Measurements from ENCODE around the gene LYZL4. TPM values are rescaled to one million over a fixed set of nuclear protein-coding genes. Genes with fewer than 3 reads are reported as not detected.

The LYZL4 gene
- total RNA-seq, 1 donor from 2014 or later = not detected

DNA sequence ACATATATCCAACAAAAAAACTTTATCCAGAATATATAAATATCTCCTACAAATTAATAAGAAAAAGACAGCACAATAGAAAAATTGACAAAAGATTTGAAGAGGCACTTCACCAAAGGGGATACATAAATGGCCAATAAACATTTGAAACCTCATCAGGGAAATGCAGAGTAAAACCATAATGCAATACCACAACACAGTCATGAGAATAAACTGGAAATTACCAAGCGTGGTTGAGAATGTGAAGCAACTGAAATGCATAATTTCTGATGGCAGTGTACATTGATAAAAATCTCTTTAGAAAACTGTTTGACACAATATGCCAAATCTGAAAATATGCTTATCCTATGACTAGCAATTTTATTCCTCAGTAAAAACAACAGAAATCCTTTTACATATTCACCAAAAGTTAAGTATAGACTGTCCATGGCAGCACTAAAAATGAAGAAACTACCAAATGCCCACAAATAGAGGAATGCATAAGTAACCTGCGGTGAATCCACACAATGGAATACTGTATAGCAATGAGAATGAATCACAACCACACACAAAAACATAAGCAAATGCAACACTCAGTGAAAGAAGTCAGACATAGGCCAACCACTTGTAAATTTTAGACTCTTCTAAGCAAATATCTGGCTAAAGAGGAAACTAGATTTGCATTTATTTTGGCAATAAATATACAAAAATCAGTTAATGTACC lies 7.9 kb downstream of the LYZL4 start:
- Mint-ChIP-seq H3K36me3 (ENCODE audit: low read depth) (no peaks in the 10 kb centered on the region), H3K4me1 (no peaks in the 10 kb centered on the region), H3K27me3 (ENCODE audit: low read depth) (no peaks in the 10 kb centered on the region), H3K9me3 (no peaks in the 10 kb centered on the region), H3K27ac (ENCODE audit: unreplicated experiment) (no peak overlapping the region), H3K4me3 (no peak overlapping the region)
- no peak for TF ChIP-seq CTCF (conservative IDR thresholded peaks at IDR 0.05)
- no peak for DNase-seq (ENCODE audit: low read depth, low spot score)

DNA sequence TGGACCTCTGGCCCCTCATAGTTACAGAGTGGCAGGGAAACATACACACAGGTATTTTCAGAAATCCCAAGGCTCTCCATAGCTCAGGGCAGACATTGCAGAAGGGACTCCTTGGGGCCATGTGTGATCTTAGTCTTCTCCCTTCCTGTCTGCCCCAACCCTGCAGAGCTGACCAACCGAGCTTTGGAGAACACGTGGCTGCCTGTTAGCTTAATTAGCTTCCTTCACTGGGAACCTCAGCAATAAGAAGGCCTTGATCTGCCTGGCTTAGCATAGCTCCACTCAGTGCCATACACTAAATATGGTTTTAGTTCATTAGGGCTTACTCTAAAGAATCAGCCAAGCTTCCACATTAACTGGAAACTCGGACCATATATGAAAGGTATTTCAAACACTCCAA lies 12.3 kb downstream of the LYZL4 start:
- Mint-ChIP-seq H3K9me3 (no peaks in the 10 kb centered on the region), H3K4me1 (no peaks in the 10 kb centered on the region), H3K27me3 (ENCODE audit: low read depth) (peaks cover 3% of the 10 kb centered on the region), H3K4me3 (no peak overlapping the region), H3K27ac (ENCODE audit: unreplicated experiment) (no peak overlapping the region), H3K36me3 (ENCODE audit: low read depth) (no peaks in the 10 kb centered on the region)
- TF ChIP-seq CTCF (conservative IDR thresholded peaks at IDR 0.05) = no peak
- DNase-seq (ENCODE audit: low read depth, low spot score) = no peak

DNA sequence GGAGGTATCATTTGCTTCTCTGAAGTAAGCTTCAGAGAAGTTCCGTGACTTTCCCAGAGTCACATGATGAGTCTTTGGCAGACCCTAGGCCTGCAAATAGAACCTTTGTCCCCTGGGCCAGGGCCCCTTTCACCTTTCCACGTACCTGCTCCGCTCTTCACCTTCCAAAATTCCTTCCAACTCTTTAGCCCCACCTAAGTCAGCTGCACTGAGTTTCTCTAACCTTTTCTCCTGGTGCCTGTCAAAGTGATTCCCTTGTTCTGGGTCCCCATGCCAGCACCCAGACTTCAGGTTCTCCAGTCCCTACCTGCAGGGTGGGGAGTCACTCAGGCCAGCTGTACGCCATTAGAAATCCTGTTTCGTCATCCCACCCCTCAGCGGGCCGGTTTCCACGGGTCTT lies 12.8 kb downstream of the LYZL4 start:
- H3K27me3 Mint-ChIP-seq (ENCODE audit: low read depth) = peaks cover 7% of the 10 kb centered on the region
- DNase-seq (ENCODE audit: low read depth, low spot score) = no peak
- TF ChIP-seq CTCF (conservative IDR thresholded peaks at IDR 0.05) = no peak
- H3K36me3 Mint-ChIP-seq (ENCODE audit: low read depth) = no peaks in the 10 kb centered on the region
- no peaks in the 10 kb centered on the region for H3K4me1 Mint-ChIP-seq
- H3K4me3 Mint-ChIP-seq = no peak overlapping the region
- H3K27ac Mint-ChIP-seq (ENCODE audit: unreplicated experiment) = no peak overlapping the region
- H3K9me3 Mint-ChIP-seq = no peaks in the 10 kb centered on the region

- Mint-ChIP-seq H3K36me3 (ENCODE audit: low read depth) (no peaks in the 10 kb centered on the region), H3K27me3 (ENCODE audit: low read depth) (peaks cover 12% of the 10 kb centered on the region), H3K4me1 (no peaks in the 10 kb centered on the region), H3K27ac (ENCODE audit: unreplicated experiment) (no peak overlapping the region), H3K4me3 (no peak overlapping the region), H3K9me3 (no peaks in the 10 kb centered on the region)
- no peak for DNase-seq (ENCODE audit: low read depth, low spot score)
- TF ChIP-seq CTCF (conservative IDR thresholded peaks at IDR 0.05) = no peak
Observed at GRCh38 chr3:42394579-42395288, 15.7 kb downstream of the LYZL4 start.

DNA sequence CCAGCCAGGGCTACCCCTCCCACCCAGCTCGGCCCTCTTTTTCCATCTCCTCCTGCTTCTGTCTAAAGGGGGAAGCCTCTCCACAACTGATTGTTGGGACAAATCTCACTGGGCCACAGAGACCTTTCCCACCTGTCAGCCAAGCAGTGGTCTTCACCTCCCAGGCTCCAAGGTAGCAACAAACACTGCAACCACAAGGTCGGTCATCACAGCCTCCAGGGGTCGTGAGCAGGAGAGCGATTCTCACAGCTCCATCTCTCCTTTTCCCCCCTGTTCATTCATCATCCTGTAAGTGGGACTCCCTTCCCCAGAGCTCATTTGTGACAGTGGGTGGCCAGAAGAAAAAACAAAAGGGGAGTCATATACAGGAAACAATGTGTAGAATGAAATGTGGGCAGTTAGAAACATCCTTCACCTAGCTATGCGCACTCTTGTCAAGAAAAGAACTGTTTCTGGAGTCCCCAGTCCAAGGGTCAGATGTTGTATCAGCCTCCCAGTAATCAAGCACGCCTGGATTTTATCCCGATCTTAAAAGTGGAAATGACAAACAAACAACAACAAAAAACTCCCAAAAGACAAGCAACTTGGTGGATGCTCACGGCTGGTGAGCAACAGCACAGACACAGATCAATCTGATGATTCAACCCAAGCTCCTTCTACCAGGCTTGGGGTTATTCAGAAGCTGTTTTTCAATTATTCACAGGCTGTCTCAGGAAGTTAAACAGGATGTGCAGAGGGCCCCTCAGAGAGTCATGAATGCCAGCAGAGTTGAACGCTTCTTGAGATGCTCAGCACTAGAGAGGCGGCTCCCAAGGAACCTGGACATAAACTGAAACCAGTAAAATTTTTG lies 22.4 kb downstream of the LYZL4 start:
- Mint-ChIP-seq H3K36me3 (ENCODE audit: low read depth) (no peaks in the 10 kb centered on the region), H3K27ac (ENCODE audit: unreplicated experiment) (no peak overlapping the region), H3K9me3 (no peaks in the 10 kb centered on the region), H3K4me1 (peaks cover 17% of the 10 kb centered on the region), H3K4me3 (no peak overlapping the region), H3K27me3 (ENCODE audit: low read depth) (peaks cover 20% of the 10 kb centered on the region)
- TF ChIP-seq CTCF (conservative IDR thresholded peaks at IDR 0.05) = no peak
- DNase-seq (ENCODE audit: low read depth, low spot score) = no peak
